ENCODE results near the gene UBE2M.

DNA sequence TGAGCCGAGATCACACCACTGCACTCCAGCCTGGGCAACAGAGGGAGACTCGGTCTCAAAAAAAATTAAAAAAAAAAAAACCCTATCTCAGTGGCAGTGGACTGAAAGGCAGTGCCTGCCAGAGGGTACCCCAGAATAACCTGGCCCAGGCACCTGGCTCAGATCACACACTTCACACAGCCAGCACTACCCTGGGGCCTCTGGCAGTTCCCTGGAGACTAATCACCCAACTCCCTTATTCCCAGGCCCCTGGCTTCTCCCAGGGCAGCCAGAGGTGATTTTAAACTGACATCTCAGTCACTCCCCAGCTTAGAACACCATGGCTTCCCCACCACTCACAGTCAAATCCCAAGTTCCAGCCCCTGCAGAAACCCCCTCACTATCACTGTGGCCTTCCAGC, 43.2 kb downstream of the UBE2M start:
- TF ChIP-seq EZH2 (IDR thresholded peaks at IDR 0.05; ENCODE audit: low read depth, unreplicated experiment) (no peak), CREB1 (CRISPR knock-in tag; IDR thresholded peaks at IDR 0.05; ENCODE audit: low read depth) (no peak), POLR2AphosphoS5 (IDR thresholded peaks at IDR 0.05; ENCODE audit: low read depth) (no peak), STAT1 (IDR thresholded peaks at IDR 0.05; ENCODE audit: unreplicated experiment) (no peak), JUNB (IDR thresholded peaks at IDR 0.05; ENCODE audit: unreplicated experiment) (no peak), EZH2phosphoT487 (IDR thresholded peaks at IDR 0.05; ENCODE audit: unreplicated experiment) (no peak), ZNF114 (CRISPR knock-in tag; IDR thresholded peaks at IDR 0.05) (no peak), NANOG (IDR thresholded peaks at IDR 0.05; ENCODE audit: borderline replicate concordance) (no peak)
- TF ChIP-seq, protein P1, sequence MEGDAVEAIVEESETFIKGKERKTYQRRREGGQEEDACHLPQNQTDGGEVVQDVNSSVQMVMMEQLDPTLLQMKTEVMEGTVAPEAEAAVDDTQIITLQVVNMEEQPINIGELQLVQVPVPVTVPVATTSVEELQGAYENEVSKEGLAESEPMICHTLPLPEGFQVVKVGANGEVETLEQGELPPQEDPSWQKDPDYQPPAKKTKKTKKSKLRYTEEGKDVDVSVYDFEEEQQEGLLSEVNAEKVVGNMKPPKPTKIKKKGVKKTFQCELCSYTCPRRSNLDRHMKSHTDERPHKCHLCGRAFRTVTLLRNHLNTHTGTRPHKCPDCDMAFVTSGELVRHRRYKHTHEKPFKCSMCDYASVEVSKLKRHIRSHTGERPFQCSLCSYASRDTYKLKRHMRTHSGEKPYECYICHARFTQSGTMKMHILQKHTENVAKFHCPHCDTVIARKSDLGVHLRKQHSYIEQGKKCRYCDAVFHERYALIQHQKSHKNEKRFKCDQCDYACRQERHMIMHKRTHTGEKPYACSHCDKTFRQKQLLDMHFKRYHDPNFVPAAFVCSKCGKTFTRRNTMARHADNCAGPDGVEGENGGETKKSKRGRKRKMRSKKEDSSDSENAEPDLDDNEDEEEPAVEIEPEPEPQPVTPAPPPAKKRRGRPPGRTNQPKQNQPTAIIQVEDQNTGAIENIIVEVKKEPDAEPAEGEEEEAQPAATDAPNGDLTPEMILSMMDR (conservative IDR thresholded peaks at IDR 0.05; ENCODE audit: low read depth in 2 of 2), result no peak
- TF ChIP-seq, protein P2, sequence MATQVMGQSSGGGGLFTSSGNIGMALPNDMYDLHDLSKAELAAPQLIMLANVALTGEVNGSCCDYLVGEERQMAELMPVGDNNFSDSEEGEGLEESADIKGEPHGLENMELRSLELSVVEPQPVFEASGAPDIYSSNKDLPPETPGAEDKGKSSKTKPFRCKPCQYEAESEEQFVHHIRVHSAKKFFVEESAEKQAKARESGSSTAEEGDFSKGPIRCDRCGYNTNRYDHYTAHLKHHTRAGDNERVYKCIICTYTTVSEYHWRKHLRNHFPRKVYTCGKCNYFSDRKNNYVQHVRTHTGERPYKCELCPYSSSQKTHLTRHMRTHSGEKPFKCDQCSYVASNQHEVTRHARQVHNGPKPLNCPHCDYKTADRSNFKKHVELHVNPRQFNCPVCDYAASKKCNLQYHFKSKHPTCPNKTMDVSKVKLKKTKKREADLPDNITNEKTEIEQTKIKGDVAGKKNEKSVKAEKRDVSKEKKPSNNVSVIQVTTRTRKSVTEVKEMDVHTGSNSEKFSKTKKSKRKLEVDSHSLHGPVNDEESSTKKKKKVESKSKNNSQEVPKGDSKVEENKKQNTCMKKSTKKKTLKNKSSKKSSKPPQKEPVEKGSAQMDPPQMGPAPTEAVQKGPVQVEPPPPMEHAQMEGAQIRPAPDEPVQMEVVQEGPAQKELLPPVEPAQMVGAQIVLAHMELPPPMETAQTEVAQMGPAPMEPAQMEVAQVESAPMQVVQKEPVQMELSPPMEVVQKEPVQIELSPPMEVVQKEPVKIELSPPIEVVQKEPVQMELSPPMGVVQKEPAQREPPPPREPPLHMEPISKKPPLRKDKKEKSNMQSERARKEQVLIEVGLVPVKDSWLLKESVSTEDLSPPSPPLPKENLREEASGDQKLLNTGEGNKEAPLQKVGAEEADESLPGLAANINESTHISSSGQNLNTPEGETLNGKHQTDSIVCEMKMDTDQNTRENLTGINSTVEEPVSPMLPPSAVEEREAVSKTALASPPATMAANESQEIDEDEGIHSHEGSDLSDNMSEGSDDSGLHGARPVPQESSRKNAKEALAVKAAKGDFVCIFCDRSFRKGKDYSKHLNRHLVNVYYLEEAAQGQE (IDR thresholded peaks at IDR 0.05; ENCODE audit: unreplicated experiment), result no peak
- TF ChIP-seq, protein P3, sequence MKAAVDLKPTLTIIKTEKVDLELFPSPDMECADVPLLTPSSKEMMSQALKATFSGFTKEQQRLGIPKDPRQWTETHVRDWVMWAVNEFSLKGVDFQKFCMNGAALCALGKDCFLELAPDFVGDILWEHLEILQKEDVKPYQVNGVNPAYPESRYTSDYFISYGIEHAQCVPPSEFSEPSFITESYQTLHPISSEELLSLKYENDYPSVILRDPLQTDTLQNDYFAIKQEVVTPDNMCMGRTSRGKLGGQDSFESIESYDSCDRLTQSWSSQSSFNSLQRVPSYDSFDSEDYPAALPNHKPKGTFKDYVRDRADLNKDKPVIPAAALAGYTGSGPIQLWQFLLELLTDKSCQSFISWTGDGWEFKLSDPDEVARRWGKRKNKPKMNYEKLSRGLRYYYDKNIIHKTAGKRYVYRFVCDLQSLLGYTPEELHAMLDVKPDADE (IDR thresholded peaks at IDR 0.05), result no peak

Data from GM23338 (cell line).